Omental fat pad (tissue), 4 donors: ENCODE results near the gene POMT2. TPM values are rescaled to one million over a fixed set of nuclear protein-coding genes. Genes with fewer than 3 reads are reported as not detected.

Experiments used
- ATAC-seq: fragments of 150-250 bp; one replicate; pipeline ENCODE4 v1.9.1; 2016; ENCODE audit warnings: mild to moderate bottlenecking, moderate library complexity; ENCODE audit not compliant: low FRiP score
- DNase-seq: peaks from one replicate; pipeline ENCODE4 v3.0.0-alpha.2; 2019; ENCODE audit warnings: low spot score
- total RNA-seq, 4 donors: library from RNA; depleted of rRNA; stranded (reverse); fragments of >200 nt; gene quantifications; one replicate each; pipeline ENCODE4 v1.1.0, GENCODE V29; 2016
- TF ChIP-seq, protein P1 (sequence below), 3 donors: fragments of 450-650 bp; IDR thresholded peaks; one replicate each; pipeline ENCODE4 v1.5.1; 2016 to 2017; ENCODE audit warnings: antibody characterized with exemption in 3 of 3, mild to moderate bottlenecking in 3 of 3, moderate library complexity in 2 of 3

The POMT2 gene
- total RNA-seq, 4 donors from 2014 or later: 14.3 to 23.3 (median 18.8) TPM

DNA sequence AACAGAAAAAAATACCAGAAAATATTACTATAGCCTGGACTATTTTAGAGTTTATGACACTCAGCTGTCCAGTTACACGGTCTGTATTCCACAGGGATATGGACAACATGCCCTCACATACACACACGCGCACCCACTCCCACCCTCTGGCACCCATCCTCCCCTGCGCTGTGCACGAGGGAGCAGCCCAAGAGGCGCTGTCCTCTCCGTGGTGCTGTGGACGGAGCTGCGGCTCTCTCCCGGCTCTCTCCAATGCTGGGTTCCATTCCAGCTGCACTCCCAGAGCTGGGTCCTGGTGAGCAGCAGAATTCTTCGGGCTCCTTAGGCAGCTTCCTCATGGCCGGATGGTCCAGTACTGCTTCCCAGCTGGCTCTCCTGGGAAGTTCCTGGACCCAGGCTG lies 43.7 kb downstream of the POMT2 start:
- TF ChIP-seq, protein P1, sequence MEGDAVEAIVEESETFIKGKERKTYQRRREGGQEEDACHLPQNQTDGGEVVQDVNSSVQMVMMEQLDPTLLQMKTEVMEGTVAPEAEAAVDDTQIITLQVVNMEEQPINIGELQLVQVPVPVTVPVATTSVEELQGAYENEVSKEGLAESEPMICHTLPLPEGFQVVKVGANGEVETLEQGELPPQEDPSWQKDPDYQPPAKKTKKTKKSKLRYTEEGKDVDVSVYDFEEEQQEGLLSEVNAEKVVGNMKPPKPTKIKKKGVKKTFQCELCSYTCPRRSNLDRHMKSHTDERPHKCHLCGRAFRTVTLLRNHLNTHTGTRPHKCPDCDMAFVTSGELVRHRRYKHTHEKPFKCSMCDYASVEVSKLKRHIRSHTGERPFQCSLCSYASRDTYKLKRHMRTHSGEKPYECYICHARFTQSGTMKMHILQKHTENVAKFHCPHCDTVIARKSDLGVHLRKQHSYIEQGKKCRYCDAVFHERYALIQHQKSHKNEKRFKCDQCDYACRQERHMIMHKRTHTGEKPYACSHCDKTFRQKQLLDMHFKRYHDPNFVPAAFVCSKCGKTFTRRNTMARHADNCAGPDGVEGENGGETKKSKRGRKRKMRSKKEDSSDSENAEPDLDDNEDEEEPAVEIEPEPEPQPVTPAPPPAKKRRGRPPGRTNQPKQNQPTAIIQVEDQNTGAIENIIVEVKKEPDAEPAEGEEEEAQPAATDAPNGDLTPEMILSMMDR (IDR thresholded peaks at IDR 0.05): no peak
- DNase-seq: no peak
- no peak for ATAC-seq

DNA sequence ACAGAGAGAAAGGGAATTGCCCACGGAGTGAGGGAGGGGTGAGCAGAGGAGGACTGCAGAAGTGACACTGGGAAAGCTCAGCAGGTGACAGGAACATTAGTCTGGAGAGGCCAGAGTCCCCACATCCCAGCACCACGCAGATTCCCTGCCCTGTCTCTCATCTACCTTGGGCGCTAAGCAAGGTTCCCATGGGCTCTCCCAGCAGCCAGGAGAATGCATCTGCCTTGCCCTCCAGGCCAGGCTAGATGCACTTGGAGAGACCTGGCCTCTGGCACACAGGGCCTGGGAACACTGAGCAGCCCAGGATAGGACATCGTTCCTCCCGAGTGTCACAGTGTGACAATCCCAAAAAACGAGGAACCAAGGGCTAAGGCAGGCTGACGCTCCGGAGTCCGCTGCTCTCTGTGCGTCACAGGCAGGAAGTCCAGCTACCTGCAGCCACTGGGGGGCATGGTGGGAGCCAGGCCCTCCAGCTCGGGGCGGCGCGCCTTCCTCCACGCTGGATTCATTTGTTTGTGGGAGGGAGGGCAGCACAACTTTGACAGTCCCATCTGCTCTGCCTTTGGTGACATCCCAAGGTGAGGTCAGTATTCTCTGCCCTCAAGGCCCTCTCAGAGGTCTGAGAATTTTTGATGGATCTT lies 44.3 kb downstream of the POMT2 start:
- ATAC-seq (no peak), DNase-seq (no peak)
- TF ChIP-seq, protein P1 (IDR thresholded peaks at IDR 0.05): no peak

DNA sequence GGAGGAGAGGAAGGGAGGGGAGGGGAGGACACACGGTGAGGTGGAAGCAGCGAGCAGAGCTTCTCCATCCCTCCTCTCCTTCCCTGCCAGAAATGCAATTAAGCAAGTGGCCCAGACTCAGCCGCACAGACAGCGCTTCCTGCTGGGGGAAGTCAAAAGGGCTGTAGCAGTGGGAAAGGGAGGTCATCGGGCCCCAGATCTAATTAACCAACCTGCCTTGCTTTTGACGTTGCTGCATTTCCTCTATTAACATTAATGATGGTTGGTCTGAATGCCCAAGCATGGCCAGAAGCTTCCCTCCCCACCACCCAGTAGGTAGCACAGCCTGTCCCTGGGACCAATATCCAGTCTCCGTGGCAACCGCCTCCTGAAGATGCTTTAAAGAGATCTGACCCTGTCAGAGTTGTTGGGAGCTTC lies 45.1 kb downstream of the POMT2 start:
- ATAC-seq: no peak
- no peak for DNase-seq
- TF ChIP-seq, protein P1 (IDR thresholded peaks at IDR 0.05): no peak

DNA sequence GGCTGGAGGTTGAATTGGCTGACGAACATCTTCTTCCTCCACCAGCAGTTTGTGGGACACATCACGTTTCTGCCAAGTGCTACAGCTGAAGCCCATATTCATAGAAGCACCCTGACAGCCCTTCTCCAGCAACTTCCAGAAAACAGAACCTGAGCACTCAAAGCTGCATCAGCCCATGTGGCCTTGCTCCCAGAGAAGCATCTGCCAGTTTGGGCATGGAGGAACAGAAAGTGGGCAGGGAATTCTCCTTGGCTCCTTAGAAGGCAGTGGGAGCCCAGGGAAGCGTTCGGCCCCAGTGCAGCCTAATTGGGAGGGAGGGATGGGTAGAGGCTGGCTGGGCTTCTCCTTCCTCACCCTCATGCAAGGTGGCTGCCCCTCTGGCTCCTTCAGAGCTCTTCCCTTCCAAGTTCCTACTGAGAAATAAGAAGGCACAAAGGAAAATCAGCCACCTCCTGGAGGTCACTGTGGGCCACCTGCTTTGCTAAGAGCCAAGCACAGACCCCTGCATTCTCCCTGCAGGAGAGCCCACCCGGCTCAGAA lies 45.6 kb downstream of the POMT2 start:
- ATAC-seq (no peak), DNase-seq (no peak)

DNA sequence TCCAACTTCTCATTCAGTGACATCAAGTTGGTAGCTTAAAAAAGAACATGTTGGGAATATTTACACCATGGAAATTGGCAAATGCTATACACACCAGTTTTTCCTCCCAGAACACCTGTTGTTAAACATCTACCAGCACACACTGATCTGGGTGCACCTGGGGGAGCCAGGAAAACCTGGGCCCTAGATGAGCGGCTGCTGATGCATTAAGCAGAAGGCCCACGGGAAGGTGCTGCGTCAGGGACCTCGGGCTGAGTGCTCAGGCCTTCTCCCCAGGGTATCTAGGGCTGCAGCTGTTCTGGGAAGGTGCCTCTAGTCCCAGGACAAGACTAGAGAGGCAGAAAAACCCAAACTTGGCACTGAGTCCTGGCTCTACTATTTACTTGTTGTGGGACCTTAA lies 46.9 kb downstream of the POMT2 start:
- TF ChIP-seq, protein P1 (IDR thresholded peaks at IDR 0.05): no peak
- no peak for ATAC-seq
- no peak for DNase-seq

More for the DNA sequence above, 45.6 kb downstream of the POMT2 start:
- TF ChIP-seq, protein P1 (IDR thresholded peaks at IDR 0.05): no peak

DNA sequence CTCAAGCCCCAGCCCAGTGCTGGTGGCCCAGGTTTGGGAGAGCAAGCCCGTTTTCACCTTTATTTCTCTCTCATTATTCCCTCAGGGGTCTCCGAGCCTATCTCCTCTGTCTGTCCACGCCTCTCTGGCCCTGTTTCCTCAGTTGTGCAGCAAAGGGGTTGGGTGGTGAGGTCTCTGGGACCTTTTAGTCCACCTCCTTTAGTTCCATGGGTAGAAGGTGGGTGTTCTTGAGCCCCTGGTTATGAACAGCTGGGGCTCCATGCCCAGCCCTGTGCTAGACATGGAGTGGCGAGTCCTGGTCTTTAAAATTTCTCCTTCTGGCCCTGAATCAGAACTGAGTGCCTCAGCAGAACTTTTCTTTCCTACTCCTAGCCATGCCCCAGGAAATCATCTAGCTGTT lies 48.4 kb downstream of the POMT2 start:
- no peak for DNase-seq
- no peak for ATAC-seq
- TF ChIP-seq, protein P1 (IDR thresholded peaks at IDR 0.05): no peak

DNA sequence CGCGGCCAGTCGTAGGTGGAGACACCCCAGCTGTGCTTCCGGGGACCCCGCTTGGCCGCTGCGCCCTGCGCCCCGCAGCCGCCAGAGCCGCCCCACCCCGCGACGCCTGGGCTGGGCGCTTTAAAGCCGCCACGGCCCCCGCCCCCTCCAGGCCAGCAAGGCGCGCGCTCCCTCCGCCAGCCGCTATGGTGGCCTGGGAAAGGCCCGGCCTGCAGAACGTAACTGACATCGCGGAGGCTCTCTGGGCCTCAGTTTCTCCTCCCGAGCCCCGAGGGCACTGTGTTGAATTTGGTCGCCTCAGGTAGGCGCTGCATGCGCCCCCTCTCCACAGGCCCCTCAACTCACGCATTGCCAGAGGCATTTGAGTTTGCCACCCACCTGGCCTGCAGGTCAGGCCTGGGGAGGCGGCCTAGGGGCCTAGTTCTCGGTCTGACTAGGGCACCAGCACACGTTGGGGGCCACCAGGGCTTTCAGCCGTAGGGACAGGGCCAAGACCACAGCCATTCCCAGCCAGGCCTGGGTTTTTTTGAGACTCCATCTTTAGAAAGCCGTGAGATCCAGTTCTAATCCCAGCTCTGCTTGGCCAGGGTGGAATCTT lies 49.5 kb downstream of the POMT2 start, which contains the start of gene NGB:
Gene NGB (minus strand): TSS at position 94 of the 598 bp plus-strand sequence. CDS start 269 bp downstream, outside the sequence.
- no peak for DNase-seq
- TF ChIP-seq, protein P1 (IDR thresholded peaks at IDR 0.05): no peak

More for the DNA sequence above, 49.5 kb downstream of the POMT2 start, which contains the start of gene NGB:
- no peak for ATAC-seq
